Small intestine (tissue), 7 donors: ENCODE measurements around the gene PLPPR2. TPM values are rescaled to one million over a fixed set of nuclear protein-coding genes. Genes with fewer than 3 reads are reported as not detected.
A peak's percentile ranks its signal among the peaks of the same experiment; 100 is the strongest.
"Not testable (repeated sequence)": the region's sequence is repeated elsewhere in the genome, so short reads cannot be mapped to it uniquely, and the experiment has no call there.

Experiments used
- DNase-seq, 2 donors: peaks; one replicate each; pipeline versions ENCODE4 v3.0.0 to v3.0.0-alpha.2; 2013
- FAIRE-seq: peaks from 2 replicates; lab custom pipeline; 2012; peaks lifted over from hg19 to GRCh38; lab: Jason Lieb, UNC
- H3K27ac ChIP-seq, 3 donors: one replicate each; pipeline ENCODE4 v1.5.1; 2013; ENCODE audit warnings: low read length in 2 of 3, mild to moderate bottlenecking in 2 of 3, control low read depth in 1 of 3, inconsistent platforms in 1 of 3, low read depth in 1 of 3, moderate library complexity in 1 of 3
- H3K27me3 ChIP-seq, 3 donors: one replicate each; pipeline ENCODE4 v1.6.1; 2013; ENCODE audit warnings: low read length in 3 of 3, inconsistent platforms in 1 of 3; ENCODE audit not compliant: control insufficient read depth in 3 of 3, insufficient read depth in 3 of 3
- H3K36me3 ChIP-seq, 3 donors: one replicate each; pipeline ENCODE4 v1.6.1; 2013; ENCODE audit warnings: low read length in 3 of 3, inconsistent platforms in 1 of 3, low read depth in 1 of 3, mild to moderate bottlenecking in 1 of 3, moderate library complexity in 1 of 3; ENCODE audit not compliant: control insufficient read depth in 3 of 3, insufficient read depth in 2 of 3
- H3K4me1 ChIP-seq, 3 donors: one replicate each; pipeline ENCODE4 v1.6.1; 2013; ENCODE audit warnings: low read length in 2 of 3, inconsistent platforms in 1 of 3, low read depth in 1 of 3, mild to moderate bottlenecking in 1 of 3, moderate library complexity in 1 of 3; ENCODE audit not compliant: control insufficient read depth in 3 of 3, insufficient read depth in 2 of 3
- H3K4me3 ChIP-seq, 3 donors: one replicate each; pipeline ENCODE4 v1.5.1; 2013; ENCODE audit warnings: low read length in 3 of 3, control low read depth in 1 of 3, inconsistent platforms in 1 of 3, low read depth in 1 of 3, mild to moderate bottlenecking in 1 of 3, moderate library complexity in 1 of 3
- H3K9me3 ChIP-seq, 2 donors: one replicate each; pipeline ENCODE4 v1.6.1; 2013; ENCODE audit warnings: low read depth in 1 of 2, low read length in 1 of 2; ENCODE audit not compliant: control insufficient read depth in 2 of 2, insufficient read depth in 1 of 2
- WGBS, 3 donors: extraction: QIAGEN DNeasy Blood & Tissue Kit; methylation state at CpG; one replicate each; pipeline ENCODE4 v1.1.7; 2013; 5-methylcytosine and 5-hydroxymethylcytosine counted together
- polyA plus RNA-seq, 4 donors: library from polyadenylated mRNA; stranded (reverse) in 3 of 4; unstranded in 1 of 4; fragments of 200-250 nt in 3 of 4; fragments of 120-200 nt in 1 of 4; gene quantifications; one replicate each; pipeline versions ENCODE4 v1.2.1 to v1.2.3, GENCODE V29; 2013
- donor health status: healthy with polysubstance abuse.
- donor health status: control.
- donor health status: control.
- donor health status: Bipolar disorder and iron deficiency.
- donor health status: healthy.

The PLPPR2 gene
- polyA plus RNA-seq, 4 donors: 3.1 to 9.7 (median 6.2) TPM

DNA sequence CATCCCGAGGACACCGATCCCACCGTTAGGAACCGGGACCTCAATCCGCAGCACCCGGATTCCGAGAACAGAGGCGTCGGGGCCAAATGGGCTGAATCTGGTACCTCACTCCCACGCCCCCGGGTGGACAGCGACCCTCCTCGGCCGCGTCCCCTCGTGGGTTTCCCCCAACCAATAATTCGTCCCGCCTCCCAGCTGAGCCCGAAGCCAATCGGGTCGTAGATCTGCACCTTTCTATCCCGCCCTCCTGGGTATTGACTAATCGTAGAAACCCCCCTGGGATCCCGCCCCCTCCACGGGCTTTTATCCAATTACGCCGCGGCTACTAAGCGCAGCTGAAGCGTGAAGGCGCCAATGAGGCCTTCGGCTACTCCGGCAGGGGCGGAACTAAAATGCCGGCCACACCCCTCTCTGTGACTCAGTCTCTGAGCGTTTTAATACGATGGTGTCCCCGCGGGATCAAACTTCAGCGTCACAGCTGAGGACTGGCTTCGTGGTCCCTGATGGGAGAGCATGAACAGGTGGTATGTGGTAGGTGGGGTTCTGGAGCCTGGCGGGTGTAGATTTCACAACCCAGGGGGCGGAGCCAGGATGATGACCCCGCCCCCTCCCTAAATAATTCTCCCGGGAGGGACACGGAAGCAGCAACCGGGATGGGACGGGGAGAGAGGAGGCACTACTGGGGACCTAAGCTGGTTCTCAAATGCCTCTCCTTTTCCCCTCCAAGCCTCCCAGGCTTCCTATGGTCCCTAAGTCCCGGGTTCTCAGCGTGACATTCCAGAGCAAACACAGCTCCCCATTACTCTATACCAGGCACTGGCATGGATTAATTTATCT, 8.9 kb upstream of the PLPPR2 start, which contains the start of the genes CCDC159 and TMEM205:
CCDC159 (plus strand) TSS at position 416 of the 837 bp plus-strand sequence; CDS start at position 504, 88 bp downstream.
TMEM205 (minus strand) TSS at position 165 of the 837 bp plus-strand sequence. CDS start 649 bp downstream, outside the sequence.
- WGBS, 3 donors: 0% methylated on average over 46 to 50 of the region's 50 CpGs
- FAIRE-seq: peak; percentile 82

DNA sequence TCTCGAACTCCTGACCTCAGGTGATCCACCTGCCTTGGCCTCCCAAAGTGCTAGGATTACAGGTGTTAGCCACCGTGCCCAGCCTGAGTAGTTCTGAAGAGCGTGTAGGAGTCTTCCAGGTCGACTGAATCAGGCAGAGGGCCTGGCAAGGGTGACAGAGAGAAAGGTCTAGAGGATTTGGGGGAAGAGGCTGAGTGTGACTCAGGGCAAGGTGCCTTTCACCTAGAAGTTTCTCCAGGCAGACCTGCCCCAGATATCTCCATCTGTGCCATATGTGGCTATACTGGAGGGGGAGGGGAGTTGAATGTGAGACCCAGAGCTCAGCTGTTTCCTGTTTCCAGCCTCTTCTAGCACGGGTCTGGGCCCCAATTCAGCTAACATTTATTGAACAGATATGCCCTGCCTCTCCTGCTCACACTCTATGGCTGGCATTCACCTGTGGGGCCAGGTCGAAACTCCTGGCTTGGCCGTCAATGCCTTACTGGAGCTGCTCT, 7.6 kb upstream of the PLPPR2 start:
- DNase-seq (no peak), FAIRE-seq (no peak)
- Histone ChIP-seq H3K27ac (no peak overlapping the region), H3K9me3 (peaks cover 0 to 8% of the 10 kb centered on the region in 2 donors), H3K4me3 (no peak overlapping the region), H3K36me3 (peaks cover 0 to 15% (median 0%) of the 10 kb centered on the region in 3 donors), H3K4me1 (peaks cover 4 to 31% (median 5%) of the 10 kb centered on the region in 3 donors), H3K27me3 (no peaks in the 10 kb centered on the region)
- WGBS, 3 donors: 71 to 77% (median 73%) methylated on average over 6 to 7 of the region's 7 CpGs

More for the DNA sequence above, 8.9 kb upstream of the PLPPR2 start, which contains the start of the genes CCDC159 and TMEM205:
- Histone ChIP-seq H3K4me3 (peak within 1 kb of the TSS; percentile 64 to 92 (median 67)), H3K27me3 (no peaks in the 10 kb centered on the region), H3K36me3 (peaks cover 0 to 25% (median 0%) of the 10 kb centered on the region in 3 donors), H3K9me3 (peaks cover 0 to 10% of the 10 kb centered on the region in 2 donors), H3K27ac (peak within 1 kb of the TSS; percentile 59 to 88 (median 86)), H3K4me1 (peaks cover 4 to 31% (median 5%) of the 10 kb centered on the region in 3 donors)
- DNase-seq: peak; percentile 99

GRCh38 chr19:11349171-11349570, 6.1 kb upstream of the PLPPR2 start:
- Histone ChIP-seq H3K36me3 (peaks cover 0 to 7% (median 0%) of the 10 kb centered on the region in 3 donors), H3K4me1 (peaks cover 0 to 16% (median 4%) of the 10 kb centered on the region in 3 donors), H3K27ac (no peak overlapping the region), H3K9me3 (peaks cover 0 to 8% of the 10 kb centered on the region in 2 donors), H3K4me3 (no peak overlapping the region), H3K27me3 (no peaks in the 10 kb centered on the region)
- no peak for DNase-seq
- FAIRE-seq: no peak
- 90 to 91% (median 90%) methylated on average over 4 of the region's 4 CpGs for WGBS, 3 donors

DNA sequence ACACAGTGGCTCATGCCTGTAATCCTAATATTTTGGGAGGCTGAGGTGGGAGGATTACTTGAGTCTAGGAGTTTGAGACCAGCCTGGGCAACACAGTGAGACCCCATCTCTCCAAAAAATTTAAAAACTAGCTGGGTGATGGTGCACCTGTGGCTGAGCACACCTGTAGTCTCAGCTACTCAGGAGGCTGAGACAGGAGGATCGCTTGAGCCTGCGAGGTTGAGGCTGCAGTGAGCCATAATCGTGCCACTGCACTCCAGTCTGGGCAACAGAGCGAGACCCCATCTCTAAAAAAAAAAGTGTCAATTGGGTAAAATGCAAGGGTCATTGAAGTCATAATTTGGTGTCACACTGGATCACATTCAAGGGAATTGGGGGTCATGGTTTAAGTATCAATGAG, 1.1 kb upstream of the PLPPR2 start:
- not testable (repeated sequence) for H3K4me1 ChIP-seq, DNase-seq, H3K9me3 ChIP-seq, H3K36me3 ChIP-seq, FAIRE-seq, H3K4me3 ChIP-seq, H3K27ac ChIP-seq
- WGBS, 3 donors: 95 to 98% (median 95%) methylated on average over 4 of the region's 4 CpGs
- H3K27me3 ChIP-seq: peaks cover 0 to 13% (median 0%) of the 10 kb centered on the region in 3 donors

DNA sequence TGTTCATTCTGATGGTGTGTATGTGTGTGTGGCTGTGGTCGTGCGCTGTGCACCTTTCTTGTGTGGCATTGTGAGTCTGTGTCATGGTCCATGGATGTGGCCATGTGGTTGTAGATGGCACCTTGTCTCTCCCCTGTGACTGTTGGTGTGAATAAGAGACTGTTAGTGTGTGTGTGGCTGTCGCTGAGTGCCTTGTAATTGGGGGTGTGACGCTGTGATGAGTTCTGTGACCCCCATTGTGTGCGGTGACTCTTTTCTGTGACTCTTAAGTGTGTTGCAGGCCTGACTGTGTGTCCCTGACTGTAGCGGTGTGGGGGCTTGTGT, 804 bp downstream of the PLPPR2 start:
- Histone ChIP-seq H3K4me1 (peaks cover 0 to 9% (median 0%) of the 10 kb centered on the region in 3 donors), H3K27me3 (peaks cover 0 to 19% (median 0%) of the 10 kb centered on the region in 3 donors), H3K4me3 (peak overlapping the region in 2 of 3 donors; percentile 34 to 40), H3K27ac (no peak overlapping the region), H3K36me3 (peaks cover 0 to 15% (median 0%) of the 10 kb centered on the region in 3 donors), H3K9me3 (no peaks in the 10 kb centered on the region)
- DNase-seq (no peak), FAIRE-seq (no peak)
- 86 to 92% (median 87%) methylated on average over 6 of the region's 6 CpGs for WGBS, 3 donors

DNA sequence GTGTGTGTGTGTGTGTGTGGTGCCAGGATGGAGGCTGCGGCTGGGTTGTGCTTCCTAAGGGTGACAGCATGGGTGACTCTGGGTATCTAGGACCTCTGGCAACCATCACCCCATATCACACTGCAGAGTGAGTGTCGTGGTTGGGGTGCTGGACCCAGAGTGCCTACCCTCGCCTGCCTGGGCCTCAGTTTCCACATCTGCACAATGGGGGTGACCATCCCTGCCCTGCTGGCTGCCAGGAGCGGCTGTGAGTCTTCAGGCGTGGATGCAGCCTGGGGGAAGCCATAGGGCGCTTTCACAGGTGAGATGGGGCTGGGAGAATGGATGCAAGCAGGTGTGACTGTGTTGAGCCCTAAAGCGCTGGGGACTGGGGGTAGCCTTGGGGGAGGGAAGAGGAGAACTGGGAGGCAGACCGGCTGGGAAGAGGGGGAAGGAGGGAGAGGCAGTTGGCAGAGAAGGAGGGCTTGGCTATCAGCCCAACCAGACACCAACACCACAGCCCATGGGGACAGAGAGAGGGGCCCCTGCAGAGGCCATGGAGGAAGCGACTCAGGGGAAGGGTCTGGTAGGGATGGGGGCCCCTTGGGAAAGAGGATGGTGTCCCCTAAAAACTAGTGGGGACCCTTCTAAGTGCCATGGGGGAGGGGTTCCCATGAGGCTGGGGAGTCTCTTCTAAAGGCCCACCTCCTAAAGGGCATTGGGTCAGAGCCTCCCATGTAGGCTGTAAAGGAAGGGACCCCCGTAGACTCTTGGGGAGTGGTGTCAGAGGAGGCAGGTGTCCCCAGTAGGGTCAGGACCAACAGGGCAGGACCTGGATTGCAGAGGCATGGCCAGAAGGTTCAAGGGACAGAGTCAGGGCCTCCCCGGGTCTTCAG, 1.7 kb downstream of the PLPPR2 start:
- no peak overlapping the region for H3K4me3 ChIP-seq
- H3K27ac ChIP-seq: no peak overlapping the region

GRCh38 chr19:11359421-11359820, 4.2 kb downstream of the PLPPR2 start:
- H3K36me3 ChIP-seq: peaks cover 0 to 30% (median 0%) of the 10 kb centered on the region in 3 donors
- no peak overlapping the region for H3K27ac ChIP-seq
- no peak overlapping the region for H3K4me3 ChIP-seq

More for the DNA sequence above, 1.7 kb downstream of the PLPPR2 start:
- DNase-seq (no peak), FAIRE-seq (no peak)
- Histone ChIP-seq H3K36me3 (peaks cover 0 to 18% (median 0%) of the 10 kb centered on the region in 3 donors), H3K9me3 (no peaks in the 10 kb centered on the region), H3K4me1 (peaks cover 0 to 17% (median 0%) of the 10 kb centered on the region in 3 donors), H3K27me3 (peaks cover 0 to 19% (median 0%) of the 10 kb centered on the region in 3 donors)
- 72 to 77% (median 76%) methylated on average over 10 to 11 of the region's 11 CpGs for WGBS, 3 donors

More at GRCh38 chr19:11359421-11359820, 4.2 kb downstream of the PLPPR2 start:
- peaks cover 0 to 19% (median 0%) of the 10 kb centered on the region in 3 donors for H3K27me3 ChIP-seq
- H3K4me1 ChIP-seq: peaks cover 0 to 26% (median 0%) of the 10 kb centered on the region in 3 donors
- no peak for DNase-seq
- no peak for FAIRE-seq
- no peaks in the 10 kb centered on the region for H3K9me3 ChIP-seq
- WGBS, 3 donors: 78 to 85% (median 85%) methylated on average over 11 of the region's 11 CpGs
